ENCODE data around the gene LAMP5. TPM values are rescaled to one million over a fixed set of nuclear protein-coding genes. Genes with fewer than 3 reads are reported as not detected.

The LAMP5 gene
- total and polyA plus RNA-seq, 9 of the 15 experiments (the other 6 are each of a cell fraction or from before 2014, with no cell fraction given): not detected

GRCh38 chr20:9509246-9509645, 5.1 kb upstream of the LAMP5 start:
- in situ Hi-C loops (cut with MboI): no loop called here
- POLR2A ChIA-PET: no interaction called here
- DNase-seq (ENCODE audit: extremely low read depth in 1 of 4, low spot score in 3 of 4): no peak

More at GRCh38 chr20:9509246-9509645, 5.1 kb upstream of the LAMP5 start:
- Histone ChIP-seq H3K9me1 (ENCODE audit: control insufficient read depth, insufficient read depth, low read length) (no peaks in the 10 kb centered on the region), H4K20me1 (replicated peaks; ENCODE audit: control insufficient read depth, insufficient read depth, low read length) (no peaks in the 10 kb centered on the region), H3K9ac (ENCODE audit: insufficient read depth in 1 of 2, low read depth in 2 of 2, low read length in 2 of 2) (no peak overlapping the region), H2AFZ (ENCODE audit: low read depth, low read length) (no peak overlapping the region), H3K36me3 (ENCODE audit: control insufficient read depth, insufficient read depth, low read length) (no peaks in the 10 kb centered on the region), H3K27ac (ENCODE audit: extremely low read depth, low read depth, low read length) (no peak overlapping the region), H3K27me3 (ENCODE audit: control insufficient read depth in 2 of 2, insufficient read depth in 2 of 2, low read length in 2 of 2) (peaks cover 0 to 18% of the 10 kb centered on the region in 2 experiments; a peak in 2 of 5 replicates), H3K4me3 (no peak overlapping the region), H3K79me2 (ENCODE audit: control insufficient read depth, insufficient read depth, low read length) (no peaks in the 10 kb centered on the region), H3K9me3 (replicated peaks; ENCODE audit: control insufficient read depth, insufficient read depth, low read depth, low read length) (no peaks in the 10 kb centered on the region), H3K4me1 (replicated peaks in 1 of 2; ENCODE audit: control insufficient read depth in 2 of 2, insufficient read depth in 2 of 2, low read length in 2 of 2) (no peaks in the 10 kb centered on the region), H3K4me2 (ENCODE audit: insufficient read depth, low read length) (no peak overlapping the region)
- WGBS (ENCODE audit: insufficient coverage, low coverage, missing lambda C conversion rate): 0% methylated on average over 3 of the region's 4 CpGs
- CTCF ChIA-PET (ENCODE audit: low intra/inter-chr PET ratio): interaction anchor here (0.6 kb wide), 1 partner anchor 29 kb away, joined by 4 read pairs; no protein-coding TSS in a partner anchor
- no TSS peak for BruUV-seq (replicated peaks)
- ATAC-seq (no peak), FAIRE-seq (no peak)
- intact Hi-C loops (cut with micrococcal nuclease): no loop called here
- TF ChIP-seq ZKSCAN1 (IDR thresholded peaks at IDR 0.05; ENCODE audit: low read depth, low read length): no peak
- TF ChIP-seq ELK1 (CRISPR knock-in tag; IDR thresholded peaks at IDR 0.05): no peak
- TF ChIP-seq BCL6 (CRISPR knock-in tag; IDR thresholded peaks at IDR 0.05): no peak
- no peak for TF ChIP-seq NR1H2 (CRISPR knock-in tag; IDR thresholded peaks at IDR 0.05)
- TF ChIP-seq ERF (CRISPR knock-in tag; IDR thresholded peaks at IDR 0.05): no peak
- TF ChIP-seq ZNF695 (CRISPR knock-in tag; IDR thresholded peaks at IDR 0.05): no peak
- no peak for TF ChIP-seq PTRF (tag; IDR thresholded peaks at IDR 0.05)
- TF ChIP-seq ZNF12 (CRISPR knock-in tag; IDR thresholded peaks at IDR 0.05): no peak
- no peak for TF ChIP-seq SAFB2 (IDR thresholded peaks at IDR 0.05; ENCODE audit: borderline replicate concordance, low read depth, low read length, severe bottlenecking)
- no peak for TF ChIP-seq SMARCC2 (IDR thresholded peaks at IDR 0.05; ENCODE audit: low read depth)
- no peak for TF ChIP-seq SREBF1 (IDR thresholded peaks at IDR 0.05; ENCODE audit: borderline replicate concordance, low read depth, low read length)
- TF ChIP-seq KAT2B (IDR thresholded peaks at IDR 0.05; ENCODE audit: low read depth, low read length): no peak
- no peak for TF ChIP-seq ZNF165 (CRISPR knock-in tag; IDR thresholded peaks at IDR 0.05; ENCODE audit: borderline replicate concordance)
- TF ChIP-seq E2F5 (CRISPR knock-in tag; IDR thresholded peaks at IDR 0.05): no peak
- no peak for TF ChIP-seq CBX2 (IDR thresholded peaks at IDR 0.05; ENCODE audit: insufficient read depth, low read length, poor library complexity, severe bottlenecking)
- TF ChIP-seq HMG20B (CRISPR knock-in tag; IDR thresholded peaks at IDR 0.05): no peak
- TF ChIP-seq SMARCB1 (IDR thresholded peaks at IDR 0.05; ENCODE audit: insufficient read length, low read depth): no peak
- TF ChIP-seq PHF8 (IDR thresholded peaks at IDR 0.05; ENCODE audit: borderline replicate concordance, low read length): no peak
- no peak for TF ChIP-seq GABPA (tag; conservative IDR thresholded peaks at IDR 0.05; ENCODE audit: low read depth)
- TF ChIP-seq HMGXB4 (CRISPR knock-in tag; IDR thresholded peaks at IDR 0.05): no peak

Data from K562 (cell line).